ENCODE results near the gene OCSTAMP.
A peak's percentile ranks its signal among the peaks of the same experiment; 100 is the strongest.

OCSTAMP gene

DNA sequence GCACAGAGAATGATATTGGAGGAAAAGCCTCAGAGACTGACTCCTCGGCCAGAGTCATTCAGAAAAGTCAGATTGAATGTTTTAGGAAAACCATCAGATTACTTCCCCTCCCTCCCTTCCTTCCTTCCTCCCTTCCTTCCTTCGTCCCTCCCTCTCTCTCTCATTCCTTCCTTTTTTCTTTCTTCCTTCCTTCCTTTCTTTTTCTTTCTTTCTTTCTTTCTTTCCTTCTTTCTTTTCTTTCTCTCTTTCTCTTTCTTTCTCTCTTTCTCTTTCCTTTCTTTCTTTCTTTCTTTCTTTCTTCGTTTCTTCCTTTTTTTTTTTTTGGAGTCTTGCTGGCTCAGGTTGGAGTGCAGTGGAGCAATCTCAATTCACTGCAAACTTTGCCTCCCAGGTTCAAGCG, 7.4 kb downstream of the OCSTAMP start:
- H3K9ac ChIP-seq (ENCODE audit: low read depth, low read length): no peak overlapping the region
- H3K27me3 ChIP-seq (ENCODE audit: control insufficient read depth, insufficient read depth, low read length): no peaks in the 10 kb centered on the region

DNA sequence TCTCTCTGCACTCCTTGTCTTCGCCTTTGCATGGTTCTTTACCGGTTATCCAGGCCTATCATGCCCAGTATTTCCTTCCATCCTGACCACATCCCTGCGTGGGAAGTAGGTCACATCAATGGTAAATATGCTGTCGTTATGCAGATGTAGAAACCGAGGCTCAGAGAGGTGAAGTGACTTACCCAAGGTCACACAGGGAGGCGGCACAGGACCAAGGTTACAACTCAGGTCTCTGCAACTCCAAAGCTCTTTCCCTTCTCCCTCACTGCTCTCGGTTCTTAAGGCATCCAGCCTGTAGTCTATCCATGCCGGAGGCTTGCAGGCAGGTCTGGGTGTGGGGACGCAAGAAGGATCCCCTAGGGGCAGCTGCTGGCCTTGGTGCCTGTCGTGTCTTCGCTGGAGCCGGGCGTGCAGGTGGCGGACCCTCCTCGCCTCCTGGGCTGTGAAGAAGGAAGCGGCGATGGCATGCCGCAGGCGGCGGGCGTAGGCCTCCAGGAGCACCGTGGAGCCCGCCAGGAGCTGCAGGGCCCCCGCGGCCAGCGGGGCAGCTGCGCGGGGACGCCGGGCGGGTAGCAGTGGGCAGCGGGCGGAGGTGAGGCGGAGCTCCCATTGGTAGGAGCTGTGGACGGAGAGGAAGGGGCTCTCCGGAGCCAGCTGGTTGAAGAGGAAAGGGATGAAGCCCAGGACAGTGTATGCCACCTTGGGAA, 9.1 kb downstream of the OCSTAMP start:
- no peaks in the 10 kb centered on the region for H3K27me3 ChIP-seq (ENCODE audit: control insufficient read depth, insufficient read depth, low read length)
- no peak overlapping the region for H3K27ac ChIP-seq (ENCODE audit: low read depth, low read length)
- H3K4me3 ChIP-seq (ENCODE audit: low read depth, low read length): no peak overlapping the region
- H3K9ac ChIP-seq (ENCODE audit: low read depth, low read length): no peak overlapping the region
- H3K36me3 ChIP-seq (ENCODE audit: control insufficient read depth, insufficient read depth, low read length): no peaks in the 10 kb centered on the region
- H3K4me1 ChIP-seq (ENCODE audit: control insufficient read depth, insufficient read depth, low read length): 0 out of 2 replicates have a peak, but pooled peaks cover 3% of the 10 kb centered on the region
- no peaks in the 10 kb centered on the region for H3K9me3 ChIP-seq (ENCODE audit: control insufficient read depth, insufficient read depth, low read length)

More for the DNA sequence above, 7.4 kb downstream of the OCSTAMP start:
- H3K36me3 ChIP-seq (ENCODE audit: control insufficient read depth, insufficient read depth, low read length): no peaks in the 10 kb centered on the region
- no peaks in the 10 kb centered on the region for H3K9me3 ChIP-seq (ENCODE audit: control insufficient read depth, insufficient read depth, low read length)
- 0 out of 2 replicates have a peak, but pooled peaks cover 3% of the 10 kb centered on the region for H3K4me1 ChIP-seq (ENCODE audit: control insufficient read depth, insufficient read depth, low read length)
- no peak overlapping the region for H3K27ac ChIP-seq (ENCODE audit: low read depth, low read length)
- no peak overlapping the region for H3K4me3 ChIP-seq (ENCODE audit: low read depth, low read length)

DNA sequence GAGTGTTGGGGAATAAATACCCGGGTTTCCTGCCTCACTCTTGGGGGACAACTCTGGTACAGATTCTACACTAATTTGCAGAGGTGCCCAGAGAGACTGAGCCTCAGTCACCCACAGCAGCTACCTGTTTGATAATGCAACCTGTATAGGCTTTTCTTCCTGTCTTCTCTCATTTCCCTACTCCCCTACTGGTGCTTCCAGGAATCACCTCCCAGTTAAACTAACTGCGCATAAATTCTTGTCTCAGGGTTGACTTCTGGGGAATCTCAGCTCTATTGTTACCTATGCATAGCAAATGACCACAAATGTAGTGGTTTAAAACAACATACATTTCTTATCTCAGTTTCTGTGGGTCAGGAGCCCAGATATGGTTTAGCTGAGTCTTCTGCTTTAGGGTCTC, 11.3 kb downstream of the OCSTAMP start:
- Histone ChIP-seq H3K36me3 (ENCODE audit: control insufficient read depth, insufficient read depth, low read length) (no peaks in the 10 kb centered on the region), H3K27me3 (ENCODE audit: control insufficient read depth, insufficient read depth, low read length) (no peaks in the 10 kb centered on the region), H3K4me1 (ENCODE audit: control insufficient read depth, insufficient read depth, low read length) (0 out of 2 replicates have a peak, but pooled peaks cover 3% of the 10 kb centered on the region), H3K27ac (ENCODE audit: low read depth, low read length) (no peak overlapping the region), H3K9ac (ENCODE audit: low read depth, low read length) (no peak overlapping the region), H3K9me3 (ENCODE audit: control insufficient read depth, insufficient read depth, low read length) (no peaks in the 10 kb centered on the region), H3K4me3 (ENCODE audit: low read depth, low read length) (no peak overlapping the region)

DNA sequence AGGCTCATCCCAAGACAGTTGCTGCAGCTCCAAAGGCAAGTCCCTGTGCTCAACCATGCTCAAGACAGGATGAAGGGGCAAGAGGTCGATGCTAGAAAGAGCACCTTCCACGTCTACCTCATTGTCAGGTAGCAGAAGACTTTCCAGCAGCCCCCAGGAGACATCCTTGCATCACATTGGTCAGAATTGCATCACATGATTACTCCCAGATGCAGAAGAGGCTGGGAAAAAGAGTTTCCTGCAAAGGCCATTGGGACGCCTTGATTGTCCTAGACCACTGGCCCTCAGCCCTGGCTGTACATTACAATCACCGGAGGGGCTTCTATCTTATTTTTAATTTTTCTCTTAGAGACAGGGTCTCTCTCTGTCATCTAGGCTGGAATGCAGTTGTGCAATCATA, 19.8 kb downstream of the OCSTAMP start:
- Histone ChIP-seq H3K27ac (ENCODE audit: low read depth, low read length) (no peak overlapping the region), H3K9ac (ENCODE audit: low read depth, low read length) (no peak overlapping the region), H3K9me3 (ENCODE audit: control insufficient read depth, insufficient read depth, low read length) (no peaks in the 10 kb centered on the region), H3K4me3 (ENCODE audit: low read depth, low read length) (no peak overlapping the region), H3K36me3 (ENCODE audit: control insufficient read depth, insufficient read depth, low read length) (no peaks in the 10 kb centered on the region), H3K27me3 (ENCODE audit: control insufficient read depth, insufficient read depth, low read length) (no peaks in the 10 kb centered on the region), H3K4me1 (ENCODE audit: control insufficient read depth, insufficient read depth, low read length) (no peaks in the 10 kb centered on the region)

DNA sequence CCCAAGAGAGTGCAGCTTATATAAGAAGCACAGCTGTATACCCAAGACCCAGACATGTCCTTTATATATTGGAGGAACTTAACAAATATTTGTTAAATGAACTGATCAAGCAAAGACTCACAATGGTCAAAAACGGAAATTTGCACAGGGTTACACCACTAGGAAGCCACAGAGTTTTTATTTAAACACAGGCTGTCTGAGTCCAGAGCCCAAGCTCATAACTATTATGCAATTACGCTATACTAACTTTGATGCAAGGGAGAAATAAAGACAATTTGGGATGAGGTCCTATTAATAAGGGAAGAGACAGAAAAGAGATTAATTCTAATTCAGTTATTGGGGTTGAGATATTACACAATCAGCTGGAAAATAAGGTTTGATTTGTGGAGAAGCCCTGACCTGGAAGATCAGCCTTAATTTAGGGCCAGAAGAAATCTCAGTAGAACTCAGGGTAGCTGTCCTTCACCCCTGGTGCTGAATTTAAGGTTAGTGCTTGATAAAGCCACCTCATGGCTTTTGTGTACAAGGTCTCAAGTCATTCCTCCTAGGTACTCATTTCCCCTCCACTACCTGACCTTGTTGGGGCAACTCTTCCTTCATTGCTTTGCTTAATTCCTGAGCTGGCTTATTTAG, 26.6 kb downstream of the OCSTAMP start:
- H3K9me3 ChIP-seq (ENCODE audit: control insufficient read depth, insufficient read depth, low read length): no peaks in the 10 kb centered on the region
- no peak overlapping the region for H3K27ac ChIP-seq (ENCODE audit: low read depth, low read length)
- H3K9ac ChIP-seq (ENCODE audit: low read depth, low read length): no peak overlapping the region
- H3K4me1 ChIP-seq (ENCODE audit: control insufficient read depth, insufficient read depth, low read length): no peaks in the 10 kb centered on the region
- no peak overlapping the region for H3K4me3 ChIP-seq (ENCODE audit: low read depth, low read length)
- H3K36me3 ChIP-seq (ENCODE audit: control insufficient read depth, insufficient read depth, low read length): no peaks in the 10 kb centered on the region
- no peaks in the 10 kb centered on the region for H3K27me3 ChIP-seq (ENCODE audit: control insufficient read depth, insufficient read depth, low read length)

DNA sequence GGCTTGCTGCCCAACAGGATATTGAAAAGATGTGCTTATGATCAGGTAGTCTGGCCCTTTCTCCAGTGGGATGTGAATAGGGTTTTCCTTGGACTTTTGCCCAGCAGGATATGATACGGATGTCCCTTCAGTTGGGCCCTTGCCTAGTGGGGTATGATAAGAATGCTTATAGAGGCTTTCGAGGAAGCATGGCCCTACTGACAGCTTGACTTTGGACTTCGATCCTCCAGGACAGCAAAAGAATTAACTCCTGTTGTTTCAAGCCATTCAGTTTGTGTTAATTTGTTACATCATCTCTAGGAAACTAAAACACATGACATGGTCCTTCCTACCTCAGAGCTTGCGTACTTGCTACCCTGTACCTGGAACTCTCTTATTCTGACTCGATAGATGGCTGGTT, 27.3 kb downstream of the OCSTAMP start:
- Histone ChIP-seq H3K27me3 (ENCODE audit: control insufficient read depth, insufficient read depth, low read length) (no peaks in the 10 kb centered on the region), H3K9ac (ENCODE audit: low read depth, low read length) (no peak overlapping the region), H3K27ac (ENCODE audit: low read depth, low read length) (no peak overlapping the region), H3K4me1 (ENCODE audit: control insufficient read depth, insufficient read depth, low read length) (no peaks in the 10 kb centered on the region), H3K9me3 (ENCODE audit: control insufficient read depth, insufficient read depth, low read length) (no peaks in the 10 kb centered on the region), H3K36me3 (ENCODE audit: control insufficient read depth, insufficient read depth, low read length) (no peaks in the 10 kb centered on the region), H3K4me3 (ENCODE audit: low read depth, low read length) (no peak overlapping the region)

DNA sequence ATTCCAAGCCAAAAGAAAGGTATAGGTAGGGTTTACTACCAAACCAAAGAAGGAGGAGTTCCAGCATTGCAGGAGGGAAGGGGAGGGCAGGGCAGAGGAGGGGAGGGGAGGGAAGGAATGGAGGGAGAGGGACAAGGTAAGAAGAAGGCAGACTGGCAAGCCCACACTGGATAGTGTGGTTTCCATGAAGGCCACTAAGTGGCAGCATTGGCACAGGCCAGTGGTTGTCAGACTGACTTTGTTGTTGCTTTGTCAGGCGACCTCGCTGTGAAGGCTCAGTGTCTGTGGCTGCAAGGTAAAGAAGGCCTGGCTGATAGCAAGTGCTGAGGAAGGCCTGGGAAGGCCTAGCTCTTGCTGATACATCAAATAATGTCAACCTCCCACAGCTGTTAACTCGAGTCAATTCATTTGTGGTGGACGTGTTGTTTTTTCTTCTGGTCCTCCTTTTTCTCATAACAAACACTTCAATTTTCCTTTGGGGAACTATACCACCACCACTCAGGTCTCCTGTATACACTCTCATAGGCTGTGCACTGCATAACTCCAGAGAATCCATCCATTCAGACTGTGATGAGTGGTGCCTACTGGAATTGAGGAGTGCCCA, 29.4 kb downstream of the OCSTAMP start:
- no peaks in the 10 kb centered on the region for H3K27me3 ChIP-seq (ENCODE audit: control insufficient read depth, insufficient read depth, low read length)
- no peak overlapping the region for H3K9ac ChIP-seq (ENCODE audit: low read depth, low read length)
- no peaks in the 10 kb centered on the region for H3K9me3 ChIP-seq (ENCODE audit: control insufficient read depth, insufficient read depth, low read length)
- H3K27ac ChIP-seq (ENCODE audit: low read depth, low read length): no peak overlapping the region
- no peak overlapping the region for H3K4me3 ChIP-seq (ENCODE audit: low read depth, low read length)
- no peaks in the 10 kb centered on the region for H3K36me3 ChIP-seq (ENCODE audit: control insufficient read depth, insufficient read depth, low read length)
- no peaks in the 10 kb centered on the region for H3K4me1 ChIP-seq (ENCODE audit: control insufficient read depth, insufficient read depth, low read length)

DNA sequence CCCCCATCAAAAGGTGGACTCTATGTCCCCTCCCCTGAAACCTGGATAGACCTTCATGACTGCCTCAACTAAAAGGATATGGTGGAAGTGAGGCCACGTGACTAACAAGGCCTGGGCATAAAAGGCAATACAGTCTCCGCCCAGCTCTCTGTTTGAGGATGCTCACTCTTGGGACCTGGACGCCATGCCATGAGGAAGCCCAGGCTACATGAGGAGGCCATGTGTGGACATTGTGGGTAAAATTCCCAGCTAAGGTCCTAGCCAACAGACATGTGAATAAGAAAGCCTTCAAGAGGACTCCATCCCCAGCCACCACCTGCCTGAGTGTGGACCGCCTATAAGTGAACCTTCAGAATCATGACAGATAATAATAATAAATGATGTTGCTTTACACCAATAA, 29.9 kb downstream of the OCSTAMP start:
- H3K4me1 ChIP-seq (ENCODE audit: control insufficient read depth, insufficient read depth, low read length): no peaks in the 10 kb centered on the region
- H3K4me3 ChIP-seq (ENCODE audit: low read depth, low read length): no peak overlapping the region
- H3K9ac ChIP-seq (ENCODE audit: low read depth, low read length): no peak overlapping the region
- no peaks in the 10 kb centered on the region for H3K27me3 ChIP-seq (ENCODE audit: control insufficient read depth, insufficient read depth, low read length)
- H3K9me3 ChIP-seq (ENCODE audit: control insufficient read depth, insufficient read depth, low read length): no peaks in the 10 kb centered on the region
- no peak overlapping the region for H3K27ac ChIP-seq (ENCODE audit: low read depth, low read length)
- no peaks in the 10 kb centered on the region for H3K36me3 ChIP-seq (ENCODE audit: control insufficient read depth, insufficient read depth, low read length)

DNA sequence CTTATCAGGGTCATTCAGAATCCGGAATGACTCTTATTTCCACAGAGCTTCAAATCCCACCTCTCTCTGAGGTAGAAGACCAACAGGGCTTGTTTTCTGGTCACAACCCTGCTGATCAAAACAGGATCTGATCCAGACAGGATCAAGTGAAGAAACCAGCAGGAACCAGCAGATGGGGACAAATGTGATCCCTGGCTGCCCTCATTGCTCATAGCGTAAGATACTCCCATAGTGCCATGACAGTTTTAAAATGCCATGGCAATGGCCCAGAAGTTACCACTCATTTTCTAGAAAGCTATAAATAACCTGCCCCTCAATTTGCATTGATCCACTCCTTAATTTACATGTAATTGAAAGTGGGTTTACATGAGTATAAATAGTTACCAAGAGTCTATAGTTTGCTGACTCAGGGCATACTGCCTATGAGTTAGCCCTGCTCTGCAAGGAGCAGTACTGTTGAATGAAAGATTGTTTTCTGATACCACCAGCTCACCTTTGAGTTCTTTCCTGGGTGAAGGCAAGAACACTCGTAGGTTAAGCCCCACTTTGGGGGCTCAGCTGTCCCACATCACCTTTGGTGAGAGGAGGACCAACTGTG, 30.9 kb downstream of the OCSTAMP start:
- no peaks in the 10 kb centered on the region for H3K9me3 ChIP-seq (ENCODE audit: control insufficient read depth, insufficient read depth, low read length)
- H3K4me3 ChIP-seq (ENCODE audit: low read depth, low read length): no peak overlapping the region
- H3K36me3 ChIP-seq (ENCODE audit: control insufficient read depth, insufficient read depth, low read length): no peaks in the 10 kb centered on the region
- no peaks in the 10 kb centered on the region for H3K4me1 ChIP-seq (ENCODE audit: control insufficient read depth, insufficient read depth, low read length)
- H3K9ac ChIP-seq (ENCODE audit: low read depth, low read length): no peak overlapping the region
- no peak overlapping the region for H3K27ac ChIP-seq (ENCODE audit: low read depth, low read length)
- H3K27me3 ChIP-seq (ENCODE audit: control insufficient read depth, insufficient read depth, low read length): no peaks in the 10 kb centered on the region

DNA sequence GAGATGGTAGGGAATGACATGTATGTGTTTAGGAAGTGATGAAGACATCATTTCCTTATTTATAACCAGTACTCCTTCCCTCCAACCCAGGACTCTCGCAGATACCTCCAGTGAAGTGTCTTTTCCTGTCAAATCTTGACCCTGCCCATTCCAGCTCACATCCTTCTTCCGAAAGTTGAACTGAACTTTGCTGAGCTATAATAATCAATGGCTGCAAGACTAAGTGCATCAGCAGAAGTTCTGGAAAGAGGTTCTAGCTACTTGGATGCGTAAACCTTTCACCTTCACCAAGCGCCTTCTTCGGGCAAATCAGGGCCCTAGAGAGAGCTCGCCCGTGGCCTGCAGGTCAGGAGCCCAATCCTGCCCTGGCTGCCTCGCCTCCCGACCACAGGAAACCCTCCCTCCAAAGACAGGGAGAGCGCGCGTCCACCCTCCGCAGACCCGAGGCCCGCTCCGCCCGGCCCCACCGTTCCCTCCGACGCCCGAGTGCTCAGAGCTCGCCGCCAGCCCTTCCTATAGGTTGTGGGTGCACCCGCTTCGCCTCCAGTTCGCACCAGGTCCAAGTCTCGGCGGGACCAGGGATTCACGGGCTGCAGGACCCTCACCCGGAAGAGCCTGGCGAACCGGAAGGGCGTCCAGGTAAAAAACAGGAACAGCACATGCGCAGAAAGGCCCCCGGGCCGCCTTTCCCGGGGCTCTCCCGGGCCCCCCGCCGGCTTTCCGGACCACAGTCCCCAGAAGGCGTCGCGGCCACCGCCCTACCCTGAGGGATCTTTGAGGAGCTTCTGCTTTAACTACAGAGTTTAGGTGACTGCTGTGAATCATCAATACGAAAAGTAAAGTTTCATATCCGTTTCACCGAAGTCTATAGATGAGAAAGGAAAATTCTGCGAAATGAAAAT, 37.3 kb downstream of the OCSTAMP start, which contains the start of gene ZNF334:
Gene ZNF334, minus strand, starts transcription at position 617 of the 902 bp plus-strand sequence. CDS start 1,457 bp downstream, outside the sequence.
- peak within 1 kb of the TSS; percentile 79 for H3K4me3 ChIP-seq (ENCODE audit: low read depth, low read length)
- peak within 1 kb of the TSS; percentile 75 for H3K9ac ChIP-seq (ENCODE audit: low read depth, low read length)
- peak within 1 kb of the TSS; percentile 80 for H3K27ac ChIP-seq (ENCODE audit: low read depth, low read length)
- H3K4me1 ChIP-seq (ENCODE audit: control insufficient read depth, insufficient read depth, low read length): no peaks in the 10 kb centered on the region
- no peaks in the 10 kb centered on the region for H3K9me3 ChIP-seq (ENCODE audit: control insufficient read depth, insufficient read depth, low read length)
- 0 out of 2 replicates have a peak, but pooled peaks cover 4% of the 10 kb centered on the region for H3K36me3 ChIP-seq (ENCODE audit: control insufficient read depth, insufficient read depth, low read length)
- H3K27me3 ChIP-seq (ENCODE audit: control insufficient read depth, insufficient read depth, low read length): no peaks in the 10 kb centered on the region

Measured in HUES48 (cell line).